Peyer's patch (tissue), 4 donors: Measurements from ENCODE around the gene BMP2K. TPM values are rescaled to one million over a fixed set of nuclear protein-coding genes. Genes with fewer than 3 reads are reported as not detected.
"Not testable (repeated sequence)": the region's sequence is repeated elsewhere in the genome, so short reads cannot be mapped to it uniquely, and the experiment has no call there.

Source experiments
- DNase-seq, 3 donors: peaks; one replicate each; pipeline ENCODE4 v3.0.0-alpha.2; 2017 to 2019
- H3K27ac ChIP-seq, 4 donors: fragments of 200-600 bp; sonication (generic); one replicate each; pipeline ENCODE4 v1.5.1; 2016 to 2019
- H3K27me3 ChIP-seq, 2 donors: fragments of 200-600 bp; sonication (generic); one replicate each; pipeline ENCODE4 v1.5.1; 2019
- H3K36me3 ChIP-seq, 3 donors: fragments of 200-600 bp; sonication (generic); one replicate each; pipeline ENCODE4 v1.5.1; 2016 to 2019
- H3K4me1 ChIP-seq, 4 donors: fragments of 200-600 bp; sonication (generic); one replicate each; pipeline ENCODE4 v1.5.1; 2016 to 2019
- H3K4me3 ChIP-seq, 4 donors: fragments of 200-600 bp; sonication (generic); 1 replicate in 3 of 4; 2 replicates in 1 of 4; pipeline ENCODE4 v1.5.1; 2016 to 2019; ENCODE audit warnings: mild to moderate bottlenecking in 1 of 4
- H3K9me3 ChIP-seq, 4 donors: fragments of 200-600 bp; sonication (generic); one replicate each; pipeline ENCODE4 v1.5.1; 2016 to 2019; ENCODE audit warnings: mild to moderate bottlenecking in 1 of 4
- CTCF ChIP-seq, 6 experiments: fragments of 450-650 bp in 4 of 6; fragments of 200-600 bp in 2 of 6; sonication (generic) in 1 of 6; IDR thresholded peaks; one replicate each; pipeline ENCODE4 v1.5.1; 2017 to 2019; ENCODE audit warnings: antibody characterized with exemption in 6 of 6, mild to moderate bottlenecking in 3 of 6, moderate library complexity in 1 of 6
- POLR2A ChIP-seq, 2 donors: fragments of 450-650 bp; IDR thresholded peaks; one replicate each; pipeline ENCODE4 v1.5.1; 2017; ENCODE audit warnings: antibody characterized with exemption in 2 of 2, mild to moderate bottlenecking in 2 of 2, moderate library complexity in 2 of 2
- total RNA-seq, 4 donors: library from RNA; depleted of rRNA; stranded (reverse); fragments of >200 nt; gene quantifications; one replicate each; pipeline ENCODE4 v1.1.0, GENCODE V29; 2016

Gene BMP2K
- total RNA-seq, 4 donors from 2014 or later, result 69.5 to 92.4 (median 78.6) TPM

- no peaks in the 10 kb centered on the region for H3K36me3 ChIP-seq
- no peak for DNase-seq
- H3K4me1 ChIP-seq, result peaks cover 0 to 5% (median 2%) of the 10 kb centered on the region in 4 donors
- no peaks in the 10 kb centered on the region for H3K27me3 ChIP-seq
- TF ChIP-seq CTCF (IDR thresholded peaks at IDR 0.05), result no peak
- TF ChIP-seq POLR2A (IDR thresholded peaks at IDR 0.05), result no peak
- no peak overlapping the region for H3K4me3 ChIP-seq
- no peak overlapping the region for H3K27ac ChIP-seq
- H3K9me3 ChIP-seq, result no peaks in the 10 kb centered on the region
Observed at GRCh38 chr4:78788007-78788889, 12.1 kb downstream of the BMP2K start.

GRCh38 chr4:78795594-78796416, 19.7 kb downstream of the BMP2K start:
- DNase-seq, H3K36me3 ChIP-seq, H3K4me1 ChIP-seq, H3K27me3 ChIP-seq, H3K27ac ChIP-seq, H3K4me3 ChIP-seq, H3K9me3 ChIP-seq: not testable (repeated sequence)

DNA sequence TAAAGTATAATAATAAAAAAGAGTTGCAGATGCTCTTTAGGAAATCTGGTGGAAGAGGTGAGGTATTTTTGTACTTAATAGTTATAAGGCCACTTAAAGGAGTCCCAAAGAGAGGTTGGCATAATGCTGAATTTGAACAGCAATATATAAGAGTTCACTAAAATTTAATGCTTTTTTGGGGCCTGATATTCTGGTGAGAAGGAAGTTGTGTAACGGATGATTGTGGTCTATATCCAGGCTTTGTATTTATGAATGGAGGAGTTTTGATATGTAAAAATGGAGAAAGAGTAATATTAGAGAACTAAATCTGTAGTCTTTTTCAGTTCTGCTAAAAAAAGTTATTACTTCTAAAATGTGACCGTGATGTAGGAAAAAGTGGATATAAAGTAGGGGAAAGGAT, 20.4 kb downstream of the BMP2K start:
- Histone ChIP-seq H3K4me1 (peaks cover 0 to 3% (median 0%) of the 10 kb centered on the region in 4 donors), H3K36me3 (no peaks in the 10 kb centered on the region), H3K4me3 (no peak overlapping the region), H3K27me3 (no peaks in the 10 kb centered on the region), H3K9me3 (no peaks in the 10 kb centered on the region), H3K27ac (no peak overlapping the region)
- TF ChIP-seq CTCF (IDR thresholded peaks at IDR 0.05) (no peak), POLR2A (IDR thresholded peaks at IDR 0.05) (no peak)
- no peak for DNase-seq

GRCh38 chr4:78797777-78798284, 21.7 kb downstream of the BMP2K start:
- H3K27me3 ChIP-seq, result no peaks in the 10 kb centered on the region
- no peak overlapping the region for H3K4me3 ChIP-seq

DNA sequence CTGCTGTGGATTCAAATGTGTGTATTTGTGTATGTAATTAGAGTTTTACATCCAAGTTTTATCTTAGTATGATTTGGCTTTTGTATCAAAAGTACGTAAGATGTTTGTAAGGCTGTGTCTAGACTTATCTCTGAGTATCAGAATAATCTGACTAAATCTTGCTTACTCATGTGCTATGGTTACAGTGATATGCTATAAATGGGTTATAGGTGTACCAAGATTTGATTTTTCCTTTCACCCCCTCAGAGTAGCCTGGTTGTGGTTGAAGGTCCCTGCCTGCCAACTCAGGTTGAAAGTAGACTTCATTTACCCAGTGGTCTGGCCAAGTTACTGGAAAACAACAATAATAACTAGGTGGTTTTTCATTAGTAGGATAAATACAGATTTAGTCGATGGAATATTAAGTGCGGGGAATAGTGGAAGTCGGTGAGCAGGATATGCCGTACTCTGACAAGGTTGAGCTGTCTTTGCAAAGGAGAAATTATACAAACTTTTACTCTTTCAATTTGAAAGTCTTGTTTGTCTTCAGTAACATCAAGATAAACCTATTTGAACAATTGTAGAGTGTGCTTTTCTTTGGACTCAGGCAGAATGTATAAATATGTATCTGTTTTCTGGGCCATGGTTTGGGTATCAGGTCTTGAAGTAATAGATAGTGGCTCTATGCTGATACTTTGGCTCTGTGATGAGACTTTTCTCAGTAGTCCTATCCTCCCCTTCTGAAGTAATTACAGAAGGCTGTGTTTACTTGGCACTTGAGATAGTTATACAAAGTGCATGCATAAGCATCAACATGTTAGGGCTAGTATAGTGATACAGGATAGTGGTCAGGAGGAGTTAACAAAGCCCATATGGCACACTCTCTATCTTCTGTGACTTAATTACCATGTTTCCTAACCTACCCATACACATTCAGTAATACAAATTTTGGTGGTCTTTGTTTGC, 23.7 kb downstream of the BMP2K start:
- no peaks in the 10 kb centered on the region for H3K27me3 ChIP-seq
- H3K4me1 ChIP-seq, result no peaks in the 10 kb centered on the region
- TF ChIP-seq CTCF (IDR thresholded peaks at IDR 0.05) (no peak), POLR2A (IDR thresholded peaks at IDR 0.05) (no peak)
- no peak overlapping the region for H3K4me3 ChIP-seq
- no peaks in the 10 kb centered on the region for H3K36me3 ChIP-seq
- no peaks in the 10 kb centered on the region for H3K9me3 ChIP-seq
- DNase-seq, result no peak
- H3K27ac ChIP-seq, result no peak overlapping the region

More at GRCh38 chr4:78797777-78798284, 21.7 kb downstream of the BMP2K start:
- Histone ChIP-seq H3K27ac (no peak overlapping the region), H3K9me3 (no peaks in the 10 kb centered on the region), H3K36me3 (no peaks in the 10 kb centered on the region), H3K4me1 (no peaks in the 10 kb centered on the region)
- TF ChIP-seq POLR2A (IDR thresholded peaks at IDR 0.05) (no peak), CTCF (IDR thresholded peaks at IDR 0.05) (no peak)
- no peak for DNase-seq
